Measurements from ENCODE around the gene SGTA. TPM values are rescaled to one million over a fixed set of nuclear protein-coding genes. Genes with fewer than 3 reads are reported as not detected.

SGTA gene
- total RNA-seq, 1 experiment from 2014 or later = 109 TPM

- no peak overlapping the region for H3K27ac ChIP-seq (ENCODE audit: low read depth, low read length)
- no peak overlapping the region for H3K4me3 ChIP-seq (replicated peaks in 1 of 2; ENCODE audit: low read depth in 1 of 2, low read length in 2 of 2)
- peaks cover 29% of the 10 kb centered on the region; the same call in 1 of the 2 replicates for H3K79me2 ChIP-seq (ENCODE audit: insufficient read depth, low read length)
- no peaks in the 10 kb centered on the region for H4K20me1 ChIP-seq (ENCODE audit: insufficient read depth)
- no peaks in the 10 kb centered on the region for H3K4me1 ChIP-seq (ENCODE audit: control insufficient read depth in 1 of 2, insufficient read depth in 2 of 2, low read length in 2 of 2)
- no peaks in the 10 kb centered on the region for H3K27me3 ChIP-seq (ENCODE audit: insufficient read depth, low read length)
- BruUV-seq (replicated peaks) = no TSS peak
- H2AFZ ChIP-seq (ENCODE audit: low read depth, low read length, poor library complexity, severe bottlenecking) = no peak overlapping the region
- CTCF ChIA-PET = no interaction called here
- intact Hi-C loops (cut with micrococcal nuclease) = no loop called here
- no peaks in the 10 kb centered on the region for H3K9me3 ChIP-seq (ENCODE audit: control insufficient read depth in 1 of 2, insufficient read depth in 1 of 2, low read depth in 1 of 2, low read length in 2 of 2)
- H3K4me2 ChIP-seq (ENCODE audit: low read length) = no peak overlapping the region
- H3K36me3 ChIP-seq (ENCODE audit: control insufficient read depth in 1 of 2, insufficient read depth in 2 of 2, low read length in 2 of 2) = peaks cover 32 to 55% of the 10 kb centered on the region in 2 experiments; a peak in 3 of 4 replicates
- DNase-seq (ENCODE audit: low read depth, low spot score) (no peak), ATAC-seq (no peak)
- no peak overlapping the region for H3K9ac ChIP-seq (ENCODE audit: low read length)
- POLR2A ChIA-PET = no interaction called here
- H3K9me2 ChIP-seq (ENCODE audit: insufficient read depth) = no peaks in the 10 kb centered on the region
- RAD21 ChIA-PET (ENCODE audit: low non-redundant PET in 1 of 2, low total read pairs in 2 of 2, uncharacterized antibody in 2 of 2, unreplicated experiment in 2 of 2) = no interaction called here
- TF ChIP-seq ZFX (IDR thresholded peaks at IDR 0.05) (no peak), POLR2A (IDR thresholded peaks at IDR 0.05; ENCODE audit: borderline replicate concordance, extremely low read depth, insufficient read depth, insufficient read length) (no peak), SIN3A (IDR thresholded peaks at IDR 0.05; ENCODE audit: low read depth) (no peak), MAX (IDR thresholded peaks at IDR 0.05) (no peak), POLR2AphosphoS5 (IDR thresholded peaks at IDR 0.05; ENCODE audit: low read depth, low read length) (no peak), EZH2phosphoT487 (IDR thresholded peaks at IDR 0.05; ENCODE audit: borderline replicate concordance) (no peak), CEBPB (IDR thresholded peaks at IDR 0.05; ENCODE audit: low read depth) (no peak), FOSL1 (IDR thresholded peaks at IDR 0.05; ENCODE audit: low read depth) (no peak), EZH2 (IDR thresholded peaks at IDR 0.05) (no peak), SRF (IDR thresholded peaks at IDR 0.05; ENCODE audit: low read depth) (no peak), ELF1 (IDR thresholded peaks at IDR 0.05; ENCODE audit: borderline replicate concordance, low read depth) (no peak), RAD21 (IDR thresholded peaks at IDR 0.05; ENCODE audit: low read depth) (no peak)
Observed at GRCh38 chr19:2805991-2806649, 23.0 kb upstream of the SGTA start.

All from HCT116 (cell line).